ENCODE data around the gene GPR25. TPM values are rescaled to one million over a fixed set of nuclear protein-coding genes. Genes with fewer than 3 reads are reported as not detected.

Gene GPR25, protein sequence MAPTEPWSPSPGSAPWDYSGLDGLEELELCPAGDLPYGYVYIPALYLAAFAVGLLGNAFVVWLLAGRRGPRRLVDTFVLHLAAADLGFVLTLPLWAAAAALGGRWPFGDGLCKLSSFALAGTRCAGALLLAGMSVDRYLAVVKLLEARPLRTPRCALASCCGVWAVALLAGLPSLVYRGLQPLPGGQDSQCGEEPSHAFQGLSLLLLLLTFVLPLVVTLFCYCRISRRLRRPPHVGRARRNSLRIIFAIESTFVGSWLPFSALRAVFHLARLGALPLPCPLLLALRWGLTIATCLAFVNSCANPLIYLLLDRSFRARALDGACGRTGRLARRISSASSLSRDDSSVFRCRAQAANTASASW
- 0.19 TPM for total RNA-seq
- not detected for polyA plus RNA-seq (ENCODE audit: insufficient read depth, low read depth, low replicate concordance)
- long read RNA-seq, donor 1: 0 reads
- long read RNA-seq, donor 2: 0 reads
- long read RNA-seq, donor 3: 0 reads
- long read RNA-seq, donor 4: 0 reads
- long read RNA-seq, donor 5: 0 reads
- long read RNA-seq, donor 6: 0 reads
- long read RNA-seq, donor 7: 0 reads
- long read RNA-seq, donor 8: 0 reads
- long read RNA-seq, donor 9: 0 reads
- long read RNA-seq, donor 10: 0 reads

DNA sequence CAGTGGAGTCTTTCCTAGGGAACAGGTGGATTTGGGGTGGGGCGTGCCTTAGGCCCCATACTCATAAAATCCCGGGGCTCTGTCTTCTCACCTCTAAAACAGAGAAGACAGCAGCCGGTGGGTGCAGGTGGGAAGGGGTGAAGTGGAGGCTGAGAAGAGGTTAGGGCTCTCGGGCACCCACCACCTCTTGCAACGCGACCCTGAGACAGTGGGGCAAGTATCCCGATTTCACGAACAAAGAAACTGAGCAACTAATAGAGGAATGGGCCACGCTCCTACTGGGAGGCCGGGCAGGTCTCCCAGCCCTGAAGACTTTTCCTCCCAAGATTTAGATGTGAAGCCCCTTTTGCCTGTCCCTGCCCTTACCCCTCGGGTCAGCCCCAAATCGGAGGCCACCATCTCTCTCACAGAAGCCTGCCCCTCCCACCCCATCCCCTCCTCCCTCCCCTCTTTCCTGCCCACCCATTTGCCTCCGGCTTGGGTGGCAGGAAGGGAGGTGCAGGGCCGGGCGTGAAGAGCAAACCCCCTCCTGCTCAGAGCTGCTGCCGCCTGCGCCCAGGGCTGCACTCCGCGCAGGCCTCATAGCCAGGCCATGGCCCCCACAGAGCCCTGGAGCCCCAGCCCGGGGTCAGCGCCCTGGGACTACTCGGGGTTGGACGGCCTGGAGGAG, at the start of gene GPR25:
GPR25 (plus strand) TSS at position 536 of the 670 bp plus-strand sequence; CDS start at position 593, 57 bp downstream.
- peaks cover 2% of the 10 kb centered on the region for H3K27me3 ChIP-seq (ENCODE audit: control insufficient read depth, insufficient read depth, low read length)
- TF ChIP-seq, protein P1, sequence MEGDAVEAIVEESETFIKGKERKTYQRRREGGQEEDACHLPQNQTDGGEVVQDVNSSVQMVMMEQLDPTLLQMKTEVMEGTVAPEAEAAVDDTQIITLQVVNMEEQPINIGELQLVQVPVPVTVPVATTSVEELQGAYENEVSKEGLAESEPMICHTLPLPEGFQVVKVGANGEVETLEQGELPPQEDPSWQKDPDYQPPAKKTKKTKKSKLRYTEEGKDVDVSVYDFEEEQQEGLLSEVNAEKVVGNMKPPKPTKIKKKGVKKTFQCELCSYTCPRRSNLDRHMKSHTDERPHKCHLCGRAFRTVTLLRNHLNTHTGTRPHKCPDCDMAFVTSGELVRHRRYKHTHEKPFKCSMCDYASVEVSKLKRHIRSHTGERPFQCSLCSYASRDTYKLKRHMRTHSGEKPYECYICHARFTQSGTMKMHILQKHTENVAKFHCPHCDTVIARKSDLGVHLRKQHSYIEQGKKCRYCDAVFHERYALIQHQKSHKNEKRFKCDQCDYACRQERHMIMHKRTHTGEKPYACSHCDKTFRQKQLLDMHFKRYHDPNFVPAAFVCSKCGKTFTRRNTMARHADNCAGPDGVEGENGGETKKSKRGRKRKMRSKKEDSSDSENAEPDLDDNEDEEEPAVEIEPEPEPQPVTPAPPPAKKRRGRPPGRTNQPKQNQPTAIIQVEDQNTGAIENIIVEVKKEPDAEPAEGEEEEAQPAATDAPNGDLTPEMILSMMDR (IDR thresholded peaks at IDR 0.05; ENCODE audit: borderline replicate concordance, extremely low read depth, insufficient read depth): no peak
- peaks cover 0 to 9% (median 0%) of the 10 kb centered on the region in 3 donors for H3K4me1 ChIP-seq (ENCODE audit: control insufficient read depth in 2 of 3, insufficient read depth in 2 of 3, low read depth in 1 of 3, low read length in 3 of 3)
- DNase-seq (no peak), FAIRE-seq (no peak)
- no peaks in the 10 kb centered on the region for H3K36me3 ChIP-seq (ENCODE audit: control insufficient read depth in 2 of 3, insufficient read depth in 3 of 3, low read length in 3 of 3)
- H3K9ac ChIP-seq (ENCODE audit: low read length in 3 of 3): no peak within 1 kb of the TSS
- H3K4me3 ChIP-seq (ENCODE audit: low read length in 3 of 3): peak within 1 kb of the TSS in 1 of 3 donors; percentile 37
- intact Hi-C loops (cut with DNase I): no loop called here
- no peaks in the 10 kb centered on the region for H3K9me3 ChIP-seq (ENCODE audit: control insufficient read depth in 2 of 3, insufficient read depth in 1 of 3, low read length in 3 of 3)
- H3K27ac ChIP-seq (ENCODE audit: low read depth in 2 of 2, low read length in 2 of 2): no peak within 1 kb of the TSS

DNA sequence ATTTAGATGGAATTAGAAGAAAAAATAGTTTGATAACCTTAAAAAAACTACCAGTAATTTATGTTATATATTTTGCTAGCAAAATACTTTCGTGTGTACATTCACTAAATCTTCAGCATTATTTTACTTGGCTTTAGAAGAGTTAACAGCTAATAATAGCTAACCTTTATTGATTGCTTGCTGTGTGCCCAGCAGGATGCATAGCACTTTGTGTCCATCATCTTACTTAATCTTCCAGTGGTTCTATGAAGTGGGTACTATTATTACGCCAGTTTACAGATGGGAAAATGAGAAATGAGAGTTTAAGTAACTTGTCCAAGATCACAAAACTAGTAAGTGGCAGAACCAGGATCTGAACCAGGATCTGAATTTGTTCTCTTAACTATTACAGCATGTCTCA, 41.7 kb upstream of the GPR25 start:
- no peak overlapping the region for H3K9ac ChIP-seq (ENCODE audit: low read length in 3 of 3)
- no peaks in the 10 kb centered on the region for H3K36me3 ChIP-seq (ENCODE audit: control insufficient read depth in 2 of 3, insufficient read depth in 3 of 3, low read length in 3 of 3)
- intact Hi-C loops (cut with DNase I): no loop called here
- no peaks in the 10 kb centered on the region for H3K4me1 ChIP-seq (ENCODE audit: control insufficient read depth in 2 of 3, insufficient read depth in 2 of 3, low read depth in 1 of 3, low read length in 3 of 3)
- DNase-seq (no peak), FAIRE-seq (no peak)
- H3K27ac ChIP-seq (ENCODE audit: low read depth in 2 of 2, low read length in 2 of 2): no peak overlapping the region
- TF ChIP-seq, protein P1 (IDR thresholded peaks at IDR 0.05; ENCODE audit: borderline replicate concordance, extremely low read depth, insufficient read depth): no peak
- no peak overlapping the region for H3K4me3 ChIP-seq (ENCODE audit: low read length in 3 of 3)
- H3K9me3 ChIP-seq (ENCODE audit: control insufficient read depth in 2 of 3, insufficient read depth in 1 of 3, low read length in 3 of 3): no peaks in the 10 kb centered on the region
- H3K27me3 ChIP-seq (ENCODE audit: control insufficient read depth, insufficient read depth, low read length): no peaks in the 10 kb centered on the region

DNA sequence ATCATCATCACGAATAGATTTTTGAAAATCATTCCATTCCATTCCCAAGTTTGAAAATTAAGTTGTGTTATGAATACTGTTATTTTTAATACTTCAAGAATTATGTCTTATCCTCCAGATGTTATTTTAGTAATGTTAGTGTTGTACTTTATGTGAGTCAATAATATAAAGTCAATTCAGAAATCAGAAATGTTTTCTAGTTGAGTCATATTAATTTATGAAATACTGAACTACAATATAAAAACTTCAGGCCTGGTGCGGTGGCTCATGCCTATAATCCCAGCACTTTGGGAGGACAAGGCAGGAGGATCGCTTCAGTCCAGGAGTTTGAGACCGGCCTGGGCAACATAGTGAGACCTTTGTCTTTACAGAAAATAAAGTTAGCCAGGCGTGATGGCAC, 38.4 kb upstream of the GPR25 start:
- no peaks in the 10 kb centered on the region for H3K4me1 ChIP-seq (ENCODE audit: control insufficient read depth in 2 of 3, insufficient read depth in 2 of 3, low read depth in 1 of 3, low read length in 3 of 3)
- no peak overlapping the region for H3K9ac ChIP-seq (ENCODE audit: low read length in 3 of 3)
- no peak overlapping the region for H3K4me3 ChIP-seq (ENCODE audit: low read length in 3 of 3)
- no peaks in the 10 kb centered on the region for H3K27me3 ChIP-seq (ENCODE audit: control insufficient read depth, insufficient read depth, low read length)
- TF ChIP-seq, protein P1 (IDR thresholded peaks at IDR 0.05; ENCODE audit: borderline replicate concordance, extremely low read depth, insufficient read depth): no peak
- no peaks in the 10 kb centered on the region for H3K9me3 ChIP-seq (ENCODE audit: control insufficient read depth in 2 of 3, insufficient read depth in 1 of 3, low read length in 3 of 3)
- intact Hi-C loops (cut with DNase I): no loop called here
- H3K36me3 ChIP-seq (ENCODE audit: control insufficient read depth in 2 of 3, insufficient read depth in 3 of 3, low read length in 3 of 3): peaks cover 0 to 3% (median 0%) of the 10 kb centered on the region in 3 donors
- no peak for FAIRE-seq
- no peak for DNase-seq
- no peak overlapping the region for H3K27ac ChIP-seq (ENCODE audit: low read depth in 2 of 2, low read length in 2 of 2)

All from kidney (tissue), 22 donors.